OCI-LY1 (cell line): ENCODE data around the gene SH2B2.
"Not testable (repeated sequence)": the region's sequence is repeated elsewhere in the genome, so short reads cannot be mapped to it uniquely, and the experiment has no call there.

Source experiments
- EZH2 ChIP-seq: fragments of 200-600 bp; sonication (generic), shearing (Covaris generic); IDR thresholded peaks from 2 replicates; pipeline ENCODE4 v1.8.0; 2017; ENCODE audit warnings: borderline replicate concordance, mixed run types, mild to moderate bottlenecking, antibody characterized with exemption, low read length, moderate library complexity, mixed read lengths
- TF ChIP-seq, protein P1 (sequence below): fragments of 200-600 bp; sonication (generic), shearing (Covaris generic); IDR thresholded peaks from 2 replicates; pipeline ENCODE4 v1.5.1; 2017; ENCODE audit warnings: mild to moderate bottlenecking, antibody characterized with exemption, low read length, moderate library complexity, mixed read lengths

GRCh38 chr7:102330666-102331460 lies 44.2 kb downstream of the SH2B2 start:
- TF ChIP-seq, protein P1, sequence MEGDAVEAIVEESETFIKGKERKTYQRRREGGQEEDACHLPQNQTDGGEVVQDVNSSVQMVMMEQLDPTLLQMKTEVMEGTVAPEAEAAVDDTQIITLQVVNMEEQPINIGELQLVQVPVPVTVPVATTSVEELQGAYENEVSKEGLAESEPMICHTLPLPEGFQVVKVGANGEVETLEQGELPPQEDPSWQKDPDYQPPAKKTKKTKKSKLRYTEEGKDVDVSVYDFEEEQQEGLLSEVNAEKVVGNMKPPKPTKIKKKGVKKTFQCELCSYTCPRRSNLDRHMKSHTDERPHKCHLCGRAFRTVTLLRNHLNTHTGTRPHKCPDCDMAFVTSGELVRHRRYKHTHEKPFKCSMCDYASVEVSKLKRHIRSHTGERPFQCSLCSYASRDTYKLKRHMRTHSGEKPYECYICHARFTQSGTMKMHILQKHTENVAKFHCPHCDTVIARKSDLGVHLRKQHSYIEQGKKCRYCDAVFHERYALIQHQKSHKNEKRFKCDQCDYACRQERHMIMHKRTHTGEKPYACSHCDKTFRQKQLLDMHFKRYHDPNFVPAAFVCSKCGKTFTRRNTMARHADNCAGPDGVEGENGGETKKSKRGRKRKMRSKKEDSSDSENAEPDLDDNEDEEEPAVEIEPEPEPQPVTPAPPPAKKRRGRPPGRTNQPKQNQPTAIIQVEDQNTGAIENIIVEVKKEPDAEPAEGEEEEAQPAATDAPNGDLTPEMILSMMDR = not testable (repeated sequence)
- TF ChIP-seq EZH2 = not testable (repeated sequence)
